Posterior vena cava (tissue), 2 donors: ENCODE measurements around the gene TDRD12. TPM values are rescaled to one million over a fixed set of nuclear protein-coding genes. Genes with fewer than 3 reads are reported as not detected.

Source experiments
- DNase-seq: peaks from one replicate; pipeline ENCODE4 v3.0.0-alpha.2; 2020; ENCODE audit warnings: low spot score
- intact Hi-C, 2 donors: fragments of 100-400 bp; cut with DNase I; formaldehyde crosslinking; loops; one replicate each; pipeline versions ENCODE4 v1.14.1 to v1.14.2; 2022 to 2023
- long read RNA-seq, 2 donors: library from polyadenylated mRNA; unstranded; transcript quantifications; one replicate each; pipeline ENCODE4 v2.0.0, GENCODE V29; 2020 to 2021
- total RNA-seq, 2 donors: library from RNA; stranded (reverse); fragmentation: NEBNext Ultra II Directional; extraction: Animal tissue kit (Norgen Biotek cat#: 25700); gene quantifications; one replicate each; pipeline ENCODE4 v1.2.1, GENCODE V29; 2021
- donor health status: DM: yes; HTN: yes; CAD: no.
- donor health status: DM: yes; HTN: yes; CAD: no.

The TDRD12 gene, protein sequence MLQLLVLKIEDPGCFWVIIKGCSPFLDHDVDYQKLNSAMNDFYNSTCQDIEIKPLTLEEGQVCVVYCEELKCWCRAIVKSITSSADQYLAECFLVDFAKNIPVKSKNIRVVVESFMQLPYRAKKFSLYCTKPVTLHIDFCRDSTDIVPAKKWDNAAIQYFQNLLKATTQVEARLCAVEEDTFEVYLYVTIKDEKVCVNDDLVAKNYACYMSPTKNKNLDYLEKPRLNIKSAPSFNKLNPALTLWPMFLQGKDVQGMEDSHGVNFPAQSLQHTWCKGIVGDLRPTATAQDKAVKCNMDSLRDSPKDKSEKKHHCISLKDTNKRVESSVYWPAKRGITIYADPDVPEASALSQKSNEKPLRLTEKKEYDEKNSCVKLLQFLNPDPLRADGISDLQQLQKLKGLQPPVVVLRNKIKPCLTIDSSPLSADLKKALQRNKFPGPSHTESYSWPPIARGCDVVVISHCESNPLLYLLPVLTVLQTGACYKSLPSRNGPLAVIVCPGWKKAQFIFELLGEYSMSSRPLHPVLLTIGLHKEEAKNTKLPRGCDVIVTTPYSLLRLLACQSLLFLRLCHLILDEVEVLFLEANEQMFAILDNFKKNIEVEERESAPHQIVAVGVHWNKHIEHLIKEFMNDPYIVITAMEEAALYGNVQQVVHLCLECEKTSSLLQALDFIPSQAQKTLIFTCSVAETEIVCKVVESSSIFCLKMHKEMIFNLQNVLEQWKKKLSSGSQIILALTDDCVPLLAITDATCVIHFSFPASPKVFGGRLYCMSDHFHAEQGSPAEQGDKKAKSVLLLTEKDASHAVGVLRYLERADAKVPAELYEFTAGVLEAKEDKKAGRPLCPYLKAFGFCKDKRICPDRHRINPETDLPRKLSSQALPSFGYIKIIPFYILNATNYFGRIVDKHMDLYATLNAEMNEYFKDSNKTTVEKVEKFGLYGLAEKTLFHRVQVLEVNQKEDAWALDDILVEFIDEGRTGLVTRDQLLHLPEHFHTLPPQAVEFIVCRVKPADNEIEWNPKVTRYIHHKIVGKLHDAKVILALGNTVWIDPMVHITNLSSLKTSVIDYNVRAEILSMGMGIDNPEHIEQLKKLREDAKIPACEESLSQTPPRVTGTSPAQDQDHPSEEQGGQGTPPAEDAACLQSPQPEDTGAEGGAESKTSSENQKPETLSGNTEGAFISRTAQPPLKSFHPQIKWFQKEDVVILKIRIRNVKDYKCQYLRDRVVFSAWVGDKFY (N-terminal part only)
- under 1 TPM; 0.24 to 0.65 TPM for total RNA-seq
- long read RNA-seq, donor 1 = 0 reads
- long read RNA-seq, donor 2 = 0 reads

DNA sequence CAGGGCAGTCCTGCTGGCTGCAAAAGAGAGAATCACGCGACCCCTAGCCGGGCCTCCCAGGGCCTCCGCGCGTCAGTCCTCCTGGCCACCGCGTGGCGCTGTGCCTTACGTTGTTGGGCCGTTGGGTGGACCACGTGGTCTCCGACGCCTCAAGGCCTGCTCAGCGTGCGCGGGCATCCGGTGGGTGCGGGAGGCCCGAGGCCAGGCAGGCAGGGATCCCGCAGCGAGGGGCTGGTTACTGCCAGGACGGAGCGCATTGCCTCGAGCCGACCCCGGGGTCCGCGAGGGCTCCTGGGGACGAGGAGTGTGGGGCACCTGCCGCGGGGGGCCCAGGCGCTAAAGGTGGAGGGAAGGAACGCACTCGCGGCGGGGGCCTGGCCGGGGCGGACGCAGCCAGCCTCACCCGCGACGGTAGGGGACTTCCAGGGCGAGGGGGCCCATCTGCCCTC, at the start of gene TDRD12:
TDRD12 (plus strand) TSS at position 157 of the 449 bp plus-strand sequence. CDS start 306 bp downstream, outside the sequence.
- no peak for DNase-seq
- intact Hi-C loops = no loop called here

DNA sequence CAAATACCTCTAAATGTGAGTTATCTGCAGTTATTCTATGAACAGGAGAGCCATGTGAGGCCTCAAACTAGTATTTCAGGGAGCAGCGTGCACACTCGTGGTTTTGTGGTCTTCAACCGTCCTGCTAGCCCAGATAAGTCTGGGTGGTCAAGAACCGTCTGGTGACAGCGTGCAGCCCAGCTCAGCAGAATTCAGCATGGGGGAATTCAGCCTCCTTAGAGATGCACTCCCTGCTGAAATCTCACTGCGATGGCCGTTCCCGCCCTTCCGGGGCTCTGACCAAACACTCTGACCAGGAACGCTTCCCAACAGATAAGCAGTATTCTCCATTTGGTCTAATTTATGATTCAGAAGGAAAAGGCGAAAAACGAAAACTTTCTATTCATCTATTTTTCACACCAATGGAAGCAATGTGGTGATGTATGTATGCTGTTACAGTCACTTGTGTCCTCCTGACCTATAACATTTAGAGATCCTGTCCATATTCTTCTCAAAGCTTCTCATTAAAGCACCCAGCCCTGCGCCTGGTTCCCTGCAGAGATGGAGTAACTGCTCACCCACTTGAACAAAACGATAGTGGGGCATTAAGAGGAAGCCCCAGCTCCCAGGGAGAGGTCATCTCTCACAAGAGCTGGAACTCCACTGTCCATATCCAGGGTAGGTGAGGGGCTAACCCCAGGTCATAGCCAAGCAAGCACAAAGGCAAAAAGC, 47.5 kb upstream of the TDRD12 start:
- intact Hi-C loops = no loop called here

DNA sequence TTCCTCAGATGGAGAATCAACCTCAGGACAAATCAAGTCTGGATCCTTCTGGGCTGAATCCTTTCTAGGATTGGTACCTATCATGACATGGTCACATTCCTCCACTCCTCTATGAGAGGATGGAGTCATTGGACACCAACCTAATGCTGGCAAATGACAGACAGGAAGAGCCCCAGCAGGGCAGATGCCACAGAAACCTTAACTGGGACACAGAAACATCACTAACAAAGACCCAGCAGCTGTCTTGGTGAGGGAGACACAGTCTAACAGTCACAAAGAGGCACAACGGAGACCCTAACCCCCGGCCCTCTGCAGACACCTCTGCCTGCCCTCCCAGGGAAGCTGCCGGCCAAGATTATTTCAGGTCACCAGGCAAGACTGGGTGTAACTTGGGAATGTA, 46.7 kb upstream of the TDRD12 start:
- DNase-seq = no peak
- intact Hi-C loops = no loop called here

More for the DNA sequence above, 47.5 kb upstream of the TDRD12 start:
- no peak for DNase-seq

DNA sequence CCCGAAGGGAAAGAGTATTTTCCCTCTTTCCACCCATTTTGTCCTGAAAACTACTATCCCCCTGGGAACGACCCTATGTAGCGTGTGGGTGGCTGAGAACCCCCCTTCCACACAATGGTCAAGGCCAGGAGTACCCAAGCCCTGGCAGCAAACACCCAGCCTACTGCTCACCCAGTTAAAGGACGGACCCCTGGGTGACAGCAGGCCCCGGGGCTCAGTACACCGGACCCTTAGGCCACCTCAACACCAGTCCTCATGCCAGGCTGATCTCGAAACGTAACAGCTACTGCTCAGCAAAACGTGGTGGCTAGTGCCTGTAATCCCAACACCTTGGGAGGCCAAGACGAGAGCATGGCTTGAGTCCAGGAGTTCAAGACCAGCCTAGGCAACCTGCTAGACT, 46.0 kb upstream of the TDRD12 start:
- intact Hi-C loops = no loop called here

DNA sequence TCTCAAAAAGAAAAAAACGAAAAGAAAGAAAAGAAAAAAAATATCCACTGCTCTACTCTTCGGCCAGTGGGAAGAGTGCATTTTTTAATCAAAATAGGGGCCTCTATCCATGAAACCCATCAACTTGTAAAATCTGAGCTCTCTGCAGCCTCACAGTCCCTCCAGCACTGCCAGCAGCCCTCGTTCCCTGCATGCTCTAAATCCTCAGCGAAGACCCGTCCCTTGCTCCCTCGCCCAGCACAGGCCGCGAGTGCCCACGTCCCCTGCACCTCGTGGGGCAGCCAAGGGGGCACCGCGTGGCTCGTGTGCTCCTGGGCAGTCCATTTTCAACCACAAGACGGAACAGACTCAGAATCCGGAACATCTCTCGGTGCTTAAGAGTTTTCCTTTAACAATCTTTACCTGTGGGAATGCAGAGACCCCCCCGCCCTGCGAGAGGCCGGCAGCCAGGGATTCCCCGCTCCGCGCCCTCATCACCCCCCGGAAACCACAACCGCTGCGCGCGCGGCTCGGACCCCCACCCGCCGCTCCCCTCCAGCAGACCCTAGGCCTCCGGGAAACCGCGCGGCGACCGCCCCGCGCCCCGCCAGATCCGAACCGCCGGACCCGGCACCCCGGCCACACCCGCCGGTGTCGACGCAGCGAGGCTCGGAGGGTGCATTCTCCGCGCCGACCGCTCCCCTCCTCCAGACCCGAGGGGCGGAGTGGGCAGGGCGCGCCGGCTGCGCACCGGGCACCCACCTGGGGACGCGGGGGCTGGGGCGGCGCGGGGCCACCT, 45.2 kb upstream of the TDRD12 start:
- intact Hi-C loops = no loop called here
- peak; percentile 81 for DNase-seq

More for the DNA sequence above, 46.0 kb upstream of the TDRD12 start:
- no peak for DNase-seq

DNA sequence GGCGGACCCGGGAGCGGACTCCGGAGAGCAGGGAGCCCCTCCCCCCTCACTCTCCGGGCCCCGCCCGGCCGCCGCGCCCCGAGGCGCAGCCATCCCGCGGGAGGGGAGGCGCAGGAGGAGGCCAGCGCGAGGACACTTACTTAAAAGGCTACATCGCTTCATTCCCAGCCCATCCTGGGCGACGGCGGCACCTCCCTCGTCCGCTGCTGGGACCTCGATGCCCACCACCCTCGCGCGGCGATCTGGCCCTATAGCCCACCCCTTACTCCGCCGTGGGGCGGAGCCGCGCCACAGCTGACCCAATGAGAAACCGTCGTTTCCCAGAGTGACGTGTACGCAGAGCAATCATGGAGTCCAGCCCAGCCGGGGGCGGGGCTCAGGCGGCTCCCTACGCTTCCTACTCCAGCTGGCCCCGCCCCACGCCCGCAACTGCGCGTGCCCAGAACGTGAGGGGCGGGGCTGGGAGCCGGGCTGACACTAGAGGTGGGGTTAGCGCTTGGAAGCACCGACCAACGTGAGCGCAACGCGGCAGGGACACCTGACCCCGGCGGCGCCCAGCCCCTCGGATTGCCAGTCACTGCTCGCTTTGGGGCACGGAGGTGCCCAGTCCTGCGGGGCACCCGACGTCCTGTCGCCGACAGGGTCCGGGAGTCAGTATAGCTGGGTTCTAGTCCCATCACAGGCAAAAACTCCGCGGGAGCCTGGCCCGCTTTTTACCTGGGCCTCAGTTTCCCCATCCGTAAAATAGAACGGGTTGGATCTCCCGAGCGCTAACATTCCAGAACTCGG, 44.4 kb upstream of the TDRD12 start, which contains the start of gene ANKRD27:
ANKRD27 (minus strand) TSS at position 250 of the 789 bp plus-strand sequence. CDS start 16,165 bp downstream, outside the sequence.
- peak; percentile 99 for DNase-seq
- intact Hi-C loops = no loop called here

DNA sequence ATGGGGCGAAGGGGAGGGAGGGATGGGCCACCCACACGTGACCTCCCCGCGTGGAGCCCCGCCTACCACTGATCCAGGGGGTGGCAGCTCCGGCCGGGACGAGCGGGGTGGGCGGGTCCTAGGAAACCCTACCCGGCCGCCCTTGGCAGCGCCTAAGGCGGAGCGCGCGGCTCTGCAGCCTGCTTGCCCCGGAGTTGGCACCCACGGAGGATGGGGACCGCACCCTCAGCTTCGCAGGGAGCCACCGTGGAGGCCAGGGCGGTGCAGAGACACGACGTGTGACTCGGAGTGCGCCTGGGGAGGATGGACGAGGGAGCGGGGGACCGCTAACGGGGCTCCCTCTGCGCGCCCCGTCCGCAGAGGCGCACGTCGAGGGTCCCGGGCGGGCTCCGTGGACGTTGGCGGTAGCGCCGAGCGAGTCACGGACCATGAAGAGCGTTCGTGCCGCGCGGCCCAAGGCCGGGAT, 43.8 kb upstream of the TDRD12 start, which contains the start of gene RGS9BP:
RGS9BP (plus strand) TSS at position 129 of the 466 bp plus-strand sequence. CDS start 416 bp downstream, outside the sequence.
- peak; percentile 93 for DNase-seq
- intact Hi-C loops = no loop called here

DNA sequence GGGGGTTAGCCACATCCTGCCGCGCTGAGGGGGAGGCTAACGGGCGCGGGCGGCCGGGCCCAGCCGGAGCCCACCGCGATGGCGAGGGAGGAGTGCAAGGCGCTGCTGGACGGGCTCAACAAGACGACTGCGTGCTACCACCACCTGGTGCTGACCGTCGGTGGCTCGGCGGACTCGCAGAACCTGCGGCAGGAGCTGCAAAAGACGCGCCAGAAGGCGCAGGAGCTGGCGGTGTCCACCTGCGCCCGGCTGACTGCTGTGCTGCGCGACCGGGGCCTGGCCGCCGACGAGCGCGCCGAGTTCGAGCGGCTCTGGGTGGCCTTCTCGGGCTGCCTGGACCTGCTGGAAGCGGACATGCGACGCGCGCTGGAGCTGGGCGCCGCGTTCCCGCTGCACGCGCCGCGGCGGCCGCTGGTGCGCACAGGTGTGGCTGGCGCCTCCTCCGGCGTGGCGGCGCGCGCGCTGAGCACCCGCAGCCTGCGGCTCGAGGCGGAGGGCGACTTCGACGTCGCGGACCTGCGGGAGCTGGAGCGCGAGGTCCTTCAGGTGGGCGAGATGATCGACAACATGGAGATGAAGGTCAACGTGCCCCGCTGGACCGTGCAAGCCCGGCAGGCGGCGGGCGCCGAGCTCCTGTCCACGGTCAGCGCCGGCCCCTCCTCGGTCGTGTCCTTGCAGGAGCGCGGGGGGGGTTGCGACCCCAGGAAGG, 43.2 kb upstream of the TDRD12 start:
- intact Hi-C loops = no loop called here
- DNase-seq = peak; percentile 82

DNA sequence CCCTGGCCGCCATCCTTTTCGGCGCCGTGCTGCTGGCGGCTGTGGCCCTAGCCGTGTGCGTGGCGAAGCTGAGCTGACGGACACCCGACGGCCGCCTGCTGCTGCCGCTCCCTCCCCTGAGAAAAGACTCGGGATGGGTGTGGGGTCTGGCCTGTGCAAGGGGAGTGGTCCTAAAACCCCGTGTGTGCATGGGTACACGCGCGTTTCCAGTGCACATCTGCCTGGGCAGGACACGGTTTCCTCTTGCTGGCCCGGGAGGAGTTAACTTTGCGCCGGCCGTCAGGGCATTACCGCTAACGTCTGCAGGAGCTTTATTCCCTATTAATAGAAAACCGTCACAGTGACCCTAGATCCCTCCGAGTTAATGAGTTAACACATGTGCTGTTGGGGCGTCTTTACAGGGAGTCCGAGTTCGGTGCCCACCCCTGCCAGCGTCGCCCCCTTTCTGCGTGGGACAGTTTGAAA, 42.6 kb upstream of the TDRD12 start:
- intact Hi-C loops = no loop called here
- DNase-seq = no peak

DNA sequence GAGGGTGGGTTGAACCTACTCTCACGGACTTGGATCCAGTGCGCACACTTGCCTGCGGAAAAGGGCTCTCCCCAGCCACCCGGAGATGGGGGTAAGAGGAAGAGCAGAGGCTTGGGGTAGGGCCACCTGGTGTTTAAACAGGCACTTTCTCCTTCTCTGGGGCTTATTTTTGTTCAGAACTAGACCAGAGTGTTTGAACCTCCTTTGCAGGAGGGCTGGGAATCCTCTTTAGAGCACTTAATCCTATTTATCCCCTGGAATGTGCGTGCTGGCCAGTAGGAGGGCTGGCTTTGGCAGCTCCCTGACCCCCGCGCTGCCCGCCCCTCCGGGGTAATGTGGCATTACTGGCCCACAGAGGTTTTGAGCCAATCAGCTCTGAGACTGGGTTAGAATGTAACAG, 41.9 kb upstream of the TDRD12 start:
- intact Hi-C loops = no loop called here
- DNase-seq = no peak

DNA sequence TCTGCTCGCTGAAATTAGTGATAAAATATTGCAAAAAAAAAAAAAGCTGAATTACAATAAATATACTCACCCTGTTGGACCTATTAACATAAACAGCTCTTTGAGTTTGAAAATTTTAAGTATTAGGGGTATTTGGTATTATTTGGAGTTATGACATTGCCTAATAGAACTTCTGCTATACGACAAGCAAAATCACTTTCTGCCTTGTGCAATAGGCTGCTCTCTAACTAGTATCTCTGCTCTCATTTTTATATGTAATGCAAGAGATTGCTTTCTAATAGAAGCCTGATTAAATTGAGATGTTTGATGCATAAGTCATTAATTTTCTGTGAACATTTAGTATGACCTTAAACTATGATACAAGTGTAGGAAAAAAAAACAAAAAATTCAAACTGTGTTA, 38.6 kb upstream of the TDRD12 start:
- intact Hi-C loops = no loop called here
- DNase-seq = no peak

DNA sequence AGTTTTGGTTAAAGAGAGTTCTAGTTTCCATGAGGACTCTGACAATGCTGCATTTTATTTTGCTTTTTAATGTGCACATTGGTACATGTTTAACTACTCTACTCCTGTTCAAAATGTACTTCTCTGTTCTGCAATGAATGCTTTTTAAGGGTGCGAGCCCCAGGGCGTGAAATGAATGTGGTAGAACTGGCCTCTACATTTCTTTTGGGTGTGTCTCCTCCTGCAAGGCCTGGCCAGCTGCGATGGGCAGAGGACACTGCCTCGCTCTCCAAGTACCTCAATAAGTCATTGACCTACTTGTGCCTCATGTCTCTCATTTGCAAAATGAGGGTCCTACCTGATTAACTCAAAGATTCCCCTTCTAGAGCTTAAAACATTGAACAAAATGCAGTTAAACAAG, 37.2 kb upstream of the TDRD12 start:
- no peak for DNase-seq
- intact Hi-C loops = no loop called here

DNA sequence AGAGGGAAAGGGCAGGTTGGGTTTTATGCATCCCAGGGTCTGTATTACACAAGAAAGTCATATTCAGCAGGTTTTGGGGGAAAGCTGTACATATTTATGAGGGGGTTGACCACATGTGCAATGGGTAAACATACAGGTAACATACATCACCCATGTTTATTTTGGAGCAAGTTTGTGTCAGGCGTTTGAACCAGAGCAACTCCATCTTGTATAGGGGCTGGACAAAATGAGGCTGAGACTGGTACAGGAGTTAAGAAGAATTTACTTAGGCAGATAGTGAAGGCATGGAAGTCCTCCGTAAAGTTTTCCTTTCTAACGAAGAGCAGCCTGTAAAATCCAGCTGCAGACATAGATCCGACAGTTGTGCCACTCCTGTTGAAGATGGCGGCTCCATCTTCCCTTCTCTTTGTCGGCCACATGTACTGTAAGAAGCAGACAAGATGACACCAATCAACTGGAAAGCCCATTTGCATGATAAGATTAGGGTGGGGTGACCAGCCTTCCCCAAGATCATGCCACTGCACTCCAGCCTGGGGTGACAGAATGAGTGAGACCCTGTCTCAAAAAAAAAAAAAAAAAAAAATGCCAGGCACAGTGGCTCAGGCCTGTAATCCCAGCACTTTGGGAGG, 32.6 kb upstream of the TDRD12 start:
- intact Hi-C loops = no loop called here
- DNase-seq = no peak

DNA sequence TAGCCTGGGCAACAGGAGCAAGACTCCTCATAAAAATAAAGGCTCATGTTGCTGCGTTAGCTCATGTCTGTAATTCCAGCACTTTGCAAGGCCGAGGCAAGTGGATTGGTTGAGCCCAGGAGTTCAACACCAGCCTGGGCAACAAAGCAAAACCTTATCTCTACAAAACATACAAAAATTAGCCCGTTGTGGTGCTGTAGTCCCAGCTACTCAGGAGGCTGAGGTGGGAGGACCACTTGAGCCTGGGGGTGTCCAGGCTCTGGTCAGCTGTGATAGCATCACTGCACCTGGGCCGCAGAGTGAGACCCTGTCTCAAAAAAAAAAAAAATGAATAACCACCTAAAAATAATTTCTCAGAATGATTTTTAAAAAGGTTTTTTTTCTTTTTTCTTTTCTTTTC, 31.9 kb upstream of the TDRD12 start:
- intact Hi-C loops = no loop called here
- DNase-seq = no peak

DNA sequence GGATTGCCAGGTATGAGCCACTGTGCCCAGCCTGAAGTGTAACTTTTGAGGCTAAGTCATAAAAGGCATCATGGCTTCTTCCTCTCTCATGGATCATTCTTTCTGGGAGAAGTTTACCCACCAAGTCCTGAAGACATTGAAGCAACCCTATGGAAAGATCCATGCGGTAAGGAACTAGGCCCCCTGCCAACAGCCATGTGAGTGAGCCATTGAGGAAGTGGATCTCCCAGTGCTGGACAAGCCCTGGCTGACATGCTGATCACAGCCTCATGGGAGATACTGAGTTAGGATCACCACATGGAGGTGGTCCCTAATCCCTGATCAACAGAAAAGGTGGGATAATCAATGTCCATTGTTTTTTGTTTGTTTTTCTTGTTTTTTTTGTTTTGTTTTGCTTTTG, 31.3 kb upstream of the TDRD12 start:
- DNase-seq = no peak
- intact Hi-C loops = no loop called here
